Ectodermal cell (in vitro differentiated cells): Measurements from ENCODE around the gene KNL1.
"Not testable (repeated sequence)": the region's sequence is repeated elsewhere in the genome, so short reads cannot be mapped to it uniquely, and the experiment has no call there.

ENCODE experiments used
- H3K27ac ChIP-seq: 2 replicates; pipeline ENCODE4 v1.7.0; 2013; ENCODE audit warnings: mild to moderate bottlenecking, low read depth, low read length; ENCODE audit not compliant: insufficient read depth, poor library complexity, severe bottlenecking
- H3K27me3 ChIP-seq: 2 replicates; pipeline ENCODE4 v1.7.0; 2013; ENCODE audit warnings: mild to moderate bottlenecking, low read length; ENCODE audit not compliant: insufficient read depth, control insufficient read depth, poor library complexity, severe bottlenecking
- H3K36me3 ChIP-seq: one replicate; pipeline ENCODE4 v1.7.0; 2013; ENCODE audit warnings: low read length; ENCODE audit not compliant: control insufficient read depth, insufficient read depth
- H3K4me1 ChIP-seq: one replicate; pipeline ENCODE4 v1.7.0; 2013; ENCODE audit warnings: low read length; ENCODE audit not compliant: control insufficient read depth, insufficient read depth
- H3K4me3 ChIP-seq: 2 replicates; pipeline ENCODE4 v1.7.0; 2013; ENCODE audit warnings: low read depth, low read length, control low read depth; ENCODE audit not compliant: insufficient read depth
- H3K9me3 ChIP-seq: 2 replicates; pipeline ENCODE4 v1.7.0; 2013; ENCODE audit warnings: mild to moderate bottlenecking, low read length, moderate library complexity; ENCODE audit not compliant: control insufficient read depth
- WGBS, 2 experiments: methylation state at CpG; one replicate each; pipeline ENCODE4 v1.1.7; 2013; ENCODE audit warnings: missing lambda C conversion rate in 2 of 2; 5-methylcytosine and 5-hydroxymethylcytosine counted together

Gene KNL1

DNA sequence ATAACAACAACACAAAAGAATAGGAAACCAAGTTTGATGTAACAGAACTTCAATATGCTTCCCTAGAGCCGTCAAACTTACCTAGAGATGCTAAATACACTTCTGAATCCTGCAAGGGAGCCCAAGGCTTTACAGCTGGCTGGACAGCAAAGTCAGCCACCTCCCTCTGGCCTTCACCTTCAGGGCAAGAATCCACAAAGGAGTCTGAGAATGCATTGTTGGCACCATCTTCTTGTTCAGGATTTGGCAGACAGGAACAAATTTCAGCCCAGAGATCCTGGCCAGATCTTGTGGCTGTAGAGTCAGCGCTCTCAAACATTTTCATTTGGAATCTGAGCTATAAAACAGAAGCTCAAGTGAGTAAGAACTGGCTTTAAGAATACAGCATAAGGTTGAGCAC, 31.4 kb upstream of the KNL1 start:
- 95 to 96% methylated on average over 2 of the region's 2 CpGs for WGBS, 2 experiments
- Histone ChIP-seq H3K27ac (no peak overlapping the region), H3K9me3 (no peaks in the 10 kb centered on the region), H3K36me3 (no peaks in the 10 kb centered on the region), H3K4me3 (no peak overlapping the region), H3K27me3 (peaks cover 4% of the 10 kb centered on the region), H3K4me1 (no peaks in the 10 kb centered on the region)

DNA sequence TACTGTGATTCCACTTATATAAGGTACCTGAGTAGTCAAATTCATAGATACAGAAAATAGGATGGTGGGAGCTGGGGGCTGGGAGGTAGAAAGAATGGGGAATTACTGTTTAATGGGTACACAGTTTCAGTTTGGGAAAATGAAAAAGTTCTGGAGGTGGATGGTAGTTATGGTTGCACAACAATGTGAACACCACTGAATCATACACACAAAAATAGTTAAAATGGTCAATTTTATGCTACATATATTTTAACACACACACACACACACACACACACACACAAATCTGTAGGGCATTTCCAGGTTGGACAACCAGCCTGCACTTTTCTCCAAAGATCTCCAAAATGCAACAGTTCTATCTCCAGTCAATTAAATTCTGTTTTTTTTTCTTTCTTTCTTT, 30.6 kb upstream of the KNL1 start:
- H3K27ac ChIP-seq = no peak overlapping the region
- H3K4me3 ChIP-seq = no peak overlapping the region
- H3K4me1 ChIP-seq = no peaks in the 10 kb centered on the region

DNA sequence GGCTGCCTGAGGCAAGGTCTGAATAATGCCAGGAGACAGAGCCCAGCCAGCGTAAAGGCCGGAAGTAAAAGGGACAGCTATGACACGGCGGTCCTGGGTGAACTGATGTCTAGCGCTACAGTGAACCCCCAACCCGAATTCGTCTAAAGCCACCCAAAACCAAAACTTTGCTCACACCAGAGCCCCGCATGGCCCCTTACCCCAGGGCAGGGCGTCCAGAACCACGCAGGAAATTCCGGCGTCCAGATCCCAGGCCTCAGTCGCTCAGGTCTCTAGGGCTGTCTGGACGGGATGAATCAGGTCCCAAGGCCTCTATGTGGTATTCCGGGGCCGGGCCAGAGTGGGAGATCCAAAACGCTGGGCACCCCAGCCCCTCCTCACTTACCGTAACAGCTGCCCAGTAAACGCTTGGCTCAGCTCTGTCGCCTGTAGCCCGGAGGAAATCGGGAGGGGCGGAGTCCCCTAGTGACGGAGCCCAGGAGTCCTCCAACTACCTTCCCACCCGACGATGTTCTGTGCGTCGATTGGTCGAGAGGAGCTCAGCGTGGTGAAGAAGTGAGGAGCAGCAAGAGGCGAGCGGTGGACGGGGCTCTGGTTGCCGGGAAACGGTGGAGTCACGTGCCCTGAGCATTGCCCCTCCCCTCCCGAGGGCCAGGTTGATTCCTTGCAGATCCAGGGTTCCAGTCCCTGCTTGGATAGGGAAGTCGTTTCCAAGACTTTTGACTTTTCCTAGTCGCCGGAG, 29.3 kb upstream of the KNL1 start, which contains the start of gene CCDC32:
TSS of gene CCDC32 (minus strand) at position 452 of the 742 bp plus-strand sequence. CDS start 2,027 bp downstream, outside the sequence.
- WGBS, 2 experiments = 1 to 2% methylated on average over 40 of the region's 40 CpGs
- H3K9me3 ChIP-seq = no peaks in the 10 kb centered on the region
- H3K27me3 ChIP-seq = peaks cover 4% of the 10 kb centered on the region
- H3K4me1 ChIP-seq = no peaks in the 10 kb centered on the region
- H3K4me3 ChIP-seq = peak within 1 kb of the TSS; percentile 81
- H3K27ac ChIP-seq = peak within 1 kb of the TSS; percentile 17
- no peaks in the 10 kb centered on the region for H3K36me3 ChIP-seq

More for the DNA sequence above, 30.6 kb upstream of the KNL1 start:
- Histone ChIP-seq H3K36me3 (no peaks in the 10 kb centered on the region), H3K27me3 (peaks cover 4% of the 10 kb centered on the region), H3K9me3 (no peaks in the 10 kb centered on the region)

DNA sequence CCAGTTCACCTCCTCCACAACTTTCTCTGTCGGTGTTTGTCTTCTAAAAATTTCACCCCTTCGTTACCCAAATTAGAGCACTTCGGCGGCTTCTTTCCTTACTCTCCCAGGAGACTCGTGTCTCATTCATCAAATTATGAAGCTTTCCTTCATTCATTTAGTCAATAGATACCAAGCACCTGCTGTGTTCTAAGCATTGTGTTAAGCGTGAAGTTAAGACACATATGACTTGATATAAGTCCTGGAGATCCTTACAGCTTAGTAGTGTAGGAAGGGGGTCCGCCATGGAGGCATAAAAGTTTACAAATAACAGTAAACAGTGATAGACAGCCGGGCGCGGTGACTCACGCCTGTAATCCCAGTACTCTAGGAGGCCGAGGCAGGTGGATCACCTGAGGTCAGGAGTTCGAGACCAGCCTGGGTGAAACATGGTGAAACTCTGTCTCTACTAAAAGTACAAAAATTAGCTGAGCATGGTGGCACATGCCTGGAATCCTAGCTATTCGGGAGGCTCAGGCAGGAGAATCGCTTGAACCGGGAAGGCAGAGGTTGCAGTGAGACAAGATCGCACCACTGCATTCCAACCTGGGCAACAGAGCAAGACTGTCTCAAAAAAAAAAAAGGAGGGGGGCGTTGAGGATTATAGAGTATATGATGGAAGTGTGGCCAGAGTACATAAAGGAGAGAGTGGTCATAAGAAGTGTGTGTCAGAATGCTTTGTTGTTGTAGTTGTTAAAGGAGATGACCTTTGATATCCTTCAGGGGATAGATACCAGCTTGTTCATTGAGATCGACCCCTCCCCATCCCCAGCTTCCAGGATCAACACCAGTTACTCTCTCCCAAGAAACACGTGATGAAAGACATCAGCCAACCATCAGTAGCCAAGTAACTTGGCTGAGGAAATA, 28.5 kb upstream of the KNL1 start:
- Histone ChIP-seq H3K4me1 (peaks cover 5% of the 10 kb centered on the region), H3K4me3 (no peak overlapping the region), H3K27ac (no peak overlapping the region)

DNA sequence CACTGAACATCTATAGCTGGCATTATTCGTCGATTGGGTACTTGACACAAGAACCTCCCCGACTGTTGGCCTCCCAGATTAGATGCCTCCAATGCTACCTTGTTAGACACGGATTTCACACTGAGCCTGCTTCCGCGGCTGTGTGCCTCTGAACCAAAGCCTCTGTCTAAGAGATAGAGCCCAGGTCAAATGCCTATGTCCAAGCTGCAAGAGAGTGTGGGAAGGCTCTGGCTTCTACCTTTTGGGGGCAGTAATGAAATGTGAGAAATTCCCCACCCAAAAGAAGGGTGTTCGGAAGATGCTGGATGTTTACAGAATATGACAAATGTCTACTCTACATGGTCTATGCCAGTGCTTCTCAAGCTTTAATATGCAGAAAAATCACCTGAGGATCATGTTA, 26.9 kb upstream of the KNL1 start:
- Histone ChIP-seq H3K27me3 (peaks cover 4% of the 10 kb centered on the region), H3K4me1 (peaks cover 6% of the 10 kb centered on the region), H3K4me3 (no peak overlapping the region), H3K27ac (no peak overlapping the region), H3K36me3 (no peaks in the 10 kb centered on the region), H3K9me3 (no peaks in the 10 kb centered on the region)
- 51 to 57% methylated on average over 7 of the region's 7 CpGs for WGBS, 2 experiments

More for the DNA sequence above, 28.5 kb upstream of the KNL1 start:
- Histone ChIP-seq H3K27me3 (peaks cover 4% of the 10 kb centered on the region), H3K36me3 (no peaks in the 10 kb centered on the region), H3K9me3 (no peaks in the 10 kb centered on the region)
- WGBS, 2 experiments = 68 to 73% methylated on average over 18 of the region's 20 CpGs

DNA sequence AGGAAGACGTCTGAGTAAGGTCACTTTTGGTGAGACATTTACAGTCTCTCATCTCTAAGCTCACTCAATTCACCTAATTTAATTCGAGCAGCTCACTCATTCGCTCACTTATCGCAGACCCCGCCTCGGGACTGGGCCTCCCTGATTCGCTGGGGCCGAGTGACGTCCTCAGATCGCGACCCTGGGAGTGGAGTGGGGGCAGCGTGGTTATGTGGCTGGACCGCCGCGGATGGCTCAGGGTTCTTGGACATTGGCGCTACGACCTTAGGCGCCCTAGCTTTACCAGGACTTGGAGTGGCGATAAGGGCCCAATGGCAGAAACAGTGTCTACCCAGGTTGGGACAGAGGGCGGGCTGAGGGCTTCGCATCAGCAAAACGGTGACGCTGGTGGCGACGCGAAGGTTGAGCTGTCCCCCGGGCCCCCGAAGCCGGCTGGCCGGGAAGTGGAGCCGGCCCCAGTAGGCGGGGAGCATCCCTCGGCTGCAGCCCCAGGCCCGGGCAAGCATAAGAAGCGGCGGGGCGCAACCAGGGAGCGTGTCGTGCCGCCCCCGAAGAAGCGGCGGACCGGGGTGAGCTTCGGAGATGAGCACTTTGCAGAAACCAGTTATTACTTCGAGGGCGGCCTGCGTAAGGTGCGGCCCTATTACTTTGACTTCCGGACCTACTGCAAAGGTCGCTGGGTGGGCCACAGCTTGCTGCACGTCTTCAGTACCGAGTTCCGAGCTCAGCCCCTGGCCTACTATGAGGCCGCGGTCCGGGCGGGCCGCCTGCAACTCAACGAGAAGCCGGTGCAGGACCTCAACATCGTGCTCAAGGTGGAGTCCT, 24.7 kb upstream of the KNL1 start, which contains the start of gene RPUSD2:
TSS of gene RPUSD2 (plus strand) at position 171 of the 825 bp plus-strand sequence. CDS start at position 210, 39 bp downstream.
- Histone ChIP-seq H3K4me1 (peaks cover 6% of the 10 kb centered on the region), H3K9me3 (no peaks in the 10 kb centered on the region), H3K4me3 (peak within 1 kb of the TSS; percentile 93), H3K36me3 (peaks cover 3% of the 10 kb centered on the region), H3K27me3 (peaks cover 4% of the 10 kb centered on the region), H3K27ac (no peak within 1 kb of the TSS)
- 0% methylated on average over 62 of the region's 62 CpGs for WGBS, 2 experiments

DNA sequence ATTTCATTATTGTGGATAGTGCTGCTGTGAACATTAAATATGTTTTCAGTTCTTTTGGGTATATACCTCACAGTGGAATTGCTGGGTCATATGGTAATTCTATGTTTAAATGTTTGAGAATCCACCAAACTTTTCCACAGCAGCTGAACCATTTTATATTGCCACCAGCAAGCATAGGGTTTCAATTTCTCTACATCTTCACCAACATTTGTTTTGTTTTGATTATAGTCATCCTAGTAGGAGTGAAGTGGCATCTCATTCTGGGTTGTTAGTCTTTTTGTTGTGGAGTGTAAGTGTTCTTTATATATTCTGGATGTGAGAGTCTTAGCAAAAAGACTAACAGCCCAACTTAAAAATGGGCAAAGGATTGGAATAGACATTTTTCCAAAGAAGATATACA, 18.9 kb upstream of the KNL1 start:
- Histone ChIP-seq H3K27ac (no peak overlapping the region), H3K36me3 (peaks cover 6% of the 10 kb centered on the region), H3K27me3 (no peaks in the 10 kb centered on the region), H3K9me3 (no peaks in the 10 kb centered on the region), H3K4me3 (no peak overlapping the region), H3K4me1 (peaks cover 5% of the 10 kb centered on the region)

DNA sequence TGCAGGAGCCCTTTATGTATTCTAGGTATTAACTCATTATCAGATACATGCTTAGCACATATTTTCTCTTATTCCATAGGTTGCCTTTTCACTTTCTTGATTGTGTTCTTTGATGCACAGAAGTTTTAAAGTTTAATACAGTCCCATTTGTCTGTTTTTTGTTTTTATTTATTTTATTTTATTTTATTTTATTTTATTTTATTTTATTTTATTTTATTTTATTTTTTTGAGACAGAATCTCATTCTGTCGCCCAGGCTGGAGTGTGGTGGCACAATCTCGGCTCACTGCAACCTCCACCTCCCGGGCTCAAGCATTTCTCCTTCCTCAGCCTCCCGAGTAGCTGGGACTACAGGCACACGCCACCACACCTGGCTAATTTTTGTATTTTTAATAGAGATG, 17.1 kb upstream of the KNL1 start:
- H3K27ac ChIP-seq, H3K4me1 ChIP-seq, H3K9me3 ChIP-seq, H3K27me3 ChIP-seq, H3K4me3 ChIP-seq, H3K36me3 ChIP-seq: not testable (repeated sequence)
- WGBS, 2 experiments = 89 to 92% methylated on average over 5 of the region's 5 CpGs

DNA sequence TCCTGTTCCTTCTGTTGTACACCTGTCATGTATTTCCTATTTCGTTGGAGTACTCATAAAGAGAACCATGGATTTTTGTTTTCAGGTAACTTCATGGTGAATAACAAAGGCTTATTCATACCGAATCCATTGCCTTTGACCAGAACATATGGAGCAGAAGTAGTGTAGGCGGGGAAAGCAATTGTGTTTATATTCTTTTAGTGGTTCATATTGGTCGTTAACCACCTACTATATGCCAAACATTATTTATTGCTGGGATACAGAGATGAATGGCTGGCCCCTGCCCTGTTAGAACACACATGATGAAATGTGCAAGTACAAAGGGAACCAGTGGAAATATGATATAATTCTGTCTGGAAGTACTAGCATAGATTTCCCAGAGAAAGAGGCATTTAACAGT, 15.2 kb upstream of the KNL1 start:
- WGBS, 2 experiments = 74 to 78% methylated on average over 2 of the region's 4 CpGs

More for the DNA sequence above, 15.2 kb upstream of the KNL1 start:
- H3K36me3 ChIP-seq = peaks cover 3% of the 10 kb centered on the region
- no peak overlapping the region for H3K4me3 ChIP-seq
- no peaks in the 10 kb centered on the region for H3K9me3 ChIP-seq
- H3K4me1 ChIP-seq = no peaks in the 10 kb centered on the region
- H3K27me3 ChIP-seq = no peaks in the 10 kb centered on the region
- H3K27ac ChIP-seq = no peak overlapping the region
